Urothelium cell line (cell line): ENCODE measurements around the gene GARRE1.
"Not testable (repeated sequence)": the region's sequence is repeated elsewhere in the genome, so short reads cannot be mapped to it uniquely, and the experiment has no call there.

Experiments used
- DNase-seq: peaks from one replicate; pipeline ENCODE4 v3.0.0; 2011; ENCODE audit warnings: low spot score, mixed read lengths
- FAIRE-seq: peaks from 2 replicates; lab custom pipeline; 2011; peaks lifted over from hg19 to GRCh38; lab: Jason Lieb, UNC

The GARRE1 gene

GRCh38 chr19:34256835-34257558 is 2.6 kb downstream of the GARRE1 start:
- FAIRE-seq (no peak), DNase-seq (no peak)

GRCh38 chr19:34257559-34257924 is 3.2 kb downstream of the GARRE1 start:
- no peak for FAIRE-seq
- DNase-seq: no peak

DNA sequence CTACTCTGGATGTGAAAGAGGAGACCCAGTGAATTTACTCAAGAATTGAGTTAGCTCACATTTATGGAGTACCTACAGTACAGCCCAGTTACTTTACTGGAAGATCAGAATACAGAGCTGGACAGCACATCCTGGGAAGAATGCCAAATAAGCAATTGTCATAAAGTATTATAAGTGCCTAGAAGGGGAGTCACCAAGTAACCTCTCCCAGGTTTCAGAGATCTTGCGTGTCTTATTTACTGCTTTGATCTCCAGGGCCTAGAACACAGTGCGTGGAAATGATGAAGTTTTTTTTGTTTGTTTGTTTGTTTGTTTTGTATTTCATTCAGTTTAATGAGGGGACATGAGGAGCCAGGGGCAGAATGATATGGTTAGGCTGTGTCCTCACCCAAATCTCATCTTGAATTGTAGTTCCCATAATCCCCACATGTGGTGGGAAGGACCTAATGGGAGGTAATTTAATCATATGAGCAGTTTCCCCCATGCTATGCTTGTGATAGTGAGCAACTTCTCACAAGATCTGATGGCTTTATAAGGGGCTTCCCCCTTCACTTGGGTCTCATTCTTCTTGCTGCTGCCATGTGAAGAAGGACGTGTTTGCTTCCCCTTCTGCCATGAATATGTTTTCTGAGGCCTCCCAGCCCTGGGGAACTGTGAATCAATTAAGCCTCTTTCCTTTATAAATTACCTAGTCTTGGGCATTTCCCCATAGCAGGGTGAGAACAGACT is 5.2 kb downstream of the GARRE1 start:
- DNase-seq (no peak), FAIRE-seq (no peak)

- FAIRE-seq (no peak), DNase-seq (no peak)
Observed at GRCh38 chr19:34260771-34261173, 6.4 kb downstream of the GARRE1 start.

DNA sequence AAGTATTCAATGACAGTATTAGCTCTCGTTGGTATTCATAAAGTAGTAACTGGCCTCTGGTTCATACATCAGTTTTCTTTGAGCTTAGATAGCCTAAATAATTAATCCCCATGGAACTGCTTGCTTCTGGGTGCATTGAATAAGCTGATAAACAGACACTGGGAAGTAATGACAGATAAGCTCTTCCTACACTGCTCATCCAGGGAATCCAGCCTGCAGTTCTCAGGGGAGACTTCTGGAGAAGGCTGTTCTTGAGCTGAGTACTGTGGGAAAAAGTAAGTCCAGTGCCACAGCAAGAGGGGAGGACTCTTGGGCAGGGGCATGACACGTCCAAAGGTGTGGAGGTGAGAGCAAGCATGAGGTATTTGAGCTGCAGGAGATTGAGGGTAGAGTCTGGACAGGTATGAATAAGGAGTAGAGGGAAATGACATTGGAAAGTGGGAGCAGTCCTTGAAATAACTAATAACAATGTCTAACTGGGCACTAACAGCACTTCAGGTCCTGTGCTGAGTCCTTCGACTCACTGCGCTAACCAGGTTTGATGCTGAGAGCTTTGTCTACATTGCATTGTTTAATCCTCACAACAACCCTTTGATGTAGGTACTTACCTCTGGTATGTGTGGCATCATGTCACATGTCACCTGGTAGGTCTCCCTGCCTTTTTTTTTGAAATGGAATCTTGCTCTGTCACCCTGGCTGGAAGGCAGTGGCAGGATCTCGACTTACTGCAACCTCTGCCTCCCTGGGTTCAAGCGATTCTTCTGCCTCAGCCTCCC is 7.2 kb downstream of the GARRE1 start:
- no peak for DNase-seq
- no peak for FAIRE-seq

- FAIRE-seq (no peak), DNase-seq (no peak)
Observed at GRCh38 chr19:34263745-34264237, 9.4 kb downstream of the GARRE1 start.

GRCh38 chr19:34265221-34265650 is 10.9 kb downstream of the GARRE1 start:
- FAIRE-seq (no peak), DNase-seq (no peak)

GRCh38 chr19:34269081-34269480 is 14.7 kb downstream of the GARRE1 start:
- no peak for DNase-seq
- no peak for FAIRE-seq

DNA sequence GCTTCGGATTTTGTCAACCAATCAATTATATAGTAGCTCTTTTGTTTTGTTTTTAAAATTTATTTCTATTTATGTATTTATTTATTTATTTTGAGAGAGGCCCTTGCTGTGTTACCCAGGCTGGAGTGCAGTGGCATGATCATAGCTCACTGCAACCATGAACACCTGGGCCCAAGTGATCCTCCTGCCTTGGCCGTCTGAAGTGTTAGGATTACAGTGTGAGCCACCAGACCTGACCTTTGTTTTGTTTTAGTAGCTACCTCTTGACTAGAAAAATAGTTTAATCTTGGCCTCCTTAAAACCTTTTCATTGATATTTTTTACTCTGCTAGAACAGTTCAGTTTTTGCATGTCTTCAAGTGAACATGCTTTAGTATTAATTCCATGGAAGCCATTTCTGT is 15.1 kb downstream of the GARRE1 start:
- FAIRE-seq (no peak), DNase-seq (no peak)

DNA sequence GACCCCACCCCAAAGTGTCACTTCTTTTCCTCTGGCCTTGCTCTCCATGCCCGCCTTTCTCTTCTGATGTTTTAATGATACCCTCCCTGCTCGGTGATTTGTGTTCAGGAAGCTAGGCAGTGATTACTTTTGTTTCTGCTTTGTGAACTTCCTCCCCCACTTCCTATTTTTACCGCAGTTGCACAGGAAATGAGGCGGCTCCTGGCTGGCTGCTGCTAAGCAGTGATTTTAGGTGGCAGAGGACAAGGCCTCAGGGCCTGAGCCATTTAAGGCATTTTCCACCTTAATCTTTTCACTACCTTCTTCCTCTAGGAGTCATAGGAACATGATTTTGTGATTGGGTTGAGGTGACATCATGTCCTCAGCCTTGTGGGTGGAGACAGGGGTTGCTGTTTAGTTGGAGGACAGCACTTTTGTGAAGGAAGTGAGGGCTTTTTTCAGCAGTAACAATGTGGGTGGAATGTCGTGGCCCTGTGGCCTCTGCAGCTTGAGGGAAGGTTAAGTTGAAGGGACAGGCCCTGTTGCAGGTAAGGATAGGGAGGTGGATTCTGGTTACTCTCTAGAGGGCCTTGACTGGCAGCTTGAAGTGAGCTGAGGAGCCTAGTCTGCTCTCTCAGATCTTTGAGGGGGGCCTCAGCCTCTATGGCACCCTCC is 15.7 kb downstream of the GARRE1 start:
- FAIRE-seq: no peak
- DNase-seq: peak; percentile 25

- DNase-seq (no peak), FAIRE-seq (no peak)
Observed at GRCh38 chr19:34273121-34273520, 18.8 kb downstream of the GARRE1 start.

GRCh38 chr19:34274284-34274826 is 20.0 kb downstream of the GARRE1 start:
- no peak for FAIRE-seq
- peak; percentile 30 for DNase-seq

DNA sequence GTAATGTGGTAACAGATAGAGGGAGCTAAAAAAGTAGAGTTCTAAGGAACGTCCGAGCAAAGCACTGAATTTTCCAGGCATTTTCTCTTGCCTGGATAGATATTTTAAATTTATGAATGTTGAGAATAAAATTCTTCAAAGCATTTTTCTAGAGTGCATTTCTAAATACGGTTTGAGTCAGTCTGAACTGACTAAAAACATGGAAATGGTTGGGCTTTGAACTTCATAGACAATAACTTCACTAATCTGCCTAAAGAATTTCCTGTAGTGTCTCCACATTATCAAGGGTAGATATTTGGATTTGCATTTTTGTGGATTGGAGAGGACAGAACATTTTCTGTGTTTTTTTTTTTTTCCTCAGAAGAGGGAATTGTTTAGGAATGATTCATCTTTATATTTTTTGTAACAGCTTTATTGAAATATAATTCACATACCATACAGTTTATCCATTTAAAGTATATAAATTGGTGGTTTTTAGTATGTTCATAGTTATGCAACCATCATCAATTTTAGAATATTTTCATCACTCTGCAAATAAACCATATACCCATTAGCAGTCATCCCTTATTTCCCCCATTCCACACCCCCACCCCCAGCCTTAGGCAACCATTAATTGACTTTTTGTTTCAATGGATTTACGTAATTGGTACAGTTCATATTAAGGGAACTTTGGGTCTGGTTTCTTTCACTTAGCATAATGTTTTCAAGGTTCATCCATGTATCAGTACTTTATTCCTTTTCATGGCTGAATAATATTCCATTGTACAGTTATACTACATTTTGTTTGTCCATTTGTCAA is 20.7 kb downstream of the GARRE1 start:
- DNase-seq (peak; percentile 59), FAIRE-seq (no peak)

- FAIRE-seq (no peak), DNase-seq (no peak)
Observed at GRCh38 chr19:34275705-34276104, 21.4 kb downstream of the GARRE1 start.

- peak; percentile 21 for DNase-seq
- no peak for FAIRE-seq
Observed at GRCh38 chr19:34276614-34277013, 22.3 kb downstream of the GARRE1 start.

GRCh38 chr19:34277244-34277643 is 22.9 kb downstream of the GARRE1 start:
- DNase-seq (no peak), FAIRE-seq (no peak)

DNA sequence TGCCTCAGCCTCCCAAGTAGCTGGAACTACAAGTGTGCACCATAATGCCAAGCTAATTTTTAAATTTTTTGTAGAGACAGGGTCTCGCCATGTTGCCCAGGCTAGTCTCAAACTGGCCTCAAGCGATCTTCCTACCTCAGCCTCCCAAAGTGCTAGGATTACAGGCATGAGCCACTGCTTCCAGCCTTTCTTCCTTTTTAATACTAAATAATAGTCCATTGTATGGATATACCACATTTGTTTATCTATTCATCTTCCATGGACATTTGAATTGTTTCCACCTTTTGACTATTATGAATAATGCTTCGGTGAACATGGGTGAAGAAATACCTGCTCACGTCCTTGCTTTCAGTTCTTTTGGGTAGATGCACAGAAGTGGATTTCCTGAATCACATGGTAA is 24.4 kb downstream of the GARRE1 start:
- DNase-seq: no peak
- no peak for FAIRE-seq

GRCh38 chr19:34281444-34281843 is 27.1 kb downstream of the GARRE1 start:
- FAIRE-seq, DNase-seq: not testable (repeated sequence)

DNA sequence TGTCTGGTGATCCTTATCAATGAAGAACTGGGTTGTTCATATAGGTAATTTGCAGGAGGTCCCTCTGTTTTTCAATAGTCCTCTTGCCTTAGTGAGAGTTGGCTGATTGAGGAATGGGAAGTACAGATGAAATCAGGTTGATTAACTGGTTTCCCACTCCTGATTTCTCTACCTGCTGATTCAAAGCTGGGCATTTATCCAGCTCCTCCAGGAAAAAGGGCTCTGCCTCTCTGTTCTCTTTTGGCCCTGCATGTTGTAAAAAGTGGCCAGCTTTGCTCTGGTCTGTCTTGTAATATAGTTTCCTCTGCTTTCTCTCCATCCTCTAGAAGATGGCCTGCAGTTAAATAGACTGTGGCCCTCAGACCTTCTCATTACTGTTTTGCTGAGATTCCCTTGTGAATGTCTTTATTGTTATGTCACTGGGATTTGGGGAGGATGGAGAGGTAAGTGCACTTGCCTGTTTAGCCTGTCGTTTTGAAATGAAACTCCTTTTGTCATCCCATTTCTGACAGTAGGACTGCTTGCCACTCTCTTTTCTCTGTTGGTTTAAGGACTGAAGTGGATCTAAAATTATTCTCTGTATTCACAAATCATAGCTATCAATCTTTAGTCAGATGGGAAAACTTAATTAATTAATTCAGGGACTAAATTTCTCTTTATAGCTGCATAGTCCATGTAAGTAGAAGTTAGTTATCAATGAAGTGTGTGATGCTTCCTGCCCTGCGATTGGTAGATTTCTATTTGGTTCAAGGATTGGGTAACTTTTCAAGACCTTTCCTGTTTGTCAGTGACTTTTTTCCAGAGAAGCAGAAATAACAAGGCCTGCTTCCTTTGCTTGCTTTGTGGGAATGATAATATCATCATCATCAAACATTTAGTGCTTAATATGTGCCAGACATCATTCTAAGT is 28.5 kb downstream of the GARRE1 start:
- no peak for DNase-seq
- no peak for FAIRE-seq
